ENCODE measurements around the gene TM6SF1. TPM values are rescaled to one million over a fixed set of nuclear protein-coding genes. Genes with fewer than 3 reads are reported as not detected.

Gene TM6SF1
- total and polyA plus RNA-seq, 9 donors = 0.76 to 5.9 (median 2.9) TPM

GRCh38 chr15:83108266-83109219, 1.1 kb downstream of the TM6SF1 start:
- Histone ChIP-seq H3K9me3 (no peaks in the 10 kb centered on the region), H3K36me3 (no peaks in the 10 kb centered on the region), H3K27ac (no peak overlapping the region), H3K4me1 (ENCODE audit: insufficient read depth) (peaks cover 4% of the 10 kb centered on the region), H3K27me3 (no peaks in the 10 kb centered on the region), H3K4me3 (no peak overlapping the region)
- intact Hi-C loops (cut with DNase I) = no loop called here
- no peak for TF ChIP-seq EP300 (IDR thresholded peaks at IDR 0.05)
- TF ChIP-seq, protein P1, sequence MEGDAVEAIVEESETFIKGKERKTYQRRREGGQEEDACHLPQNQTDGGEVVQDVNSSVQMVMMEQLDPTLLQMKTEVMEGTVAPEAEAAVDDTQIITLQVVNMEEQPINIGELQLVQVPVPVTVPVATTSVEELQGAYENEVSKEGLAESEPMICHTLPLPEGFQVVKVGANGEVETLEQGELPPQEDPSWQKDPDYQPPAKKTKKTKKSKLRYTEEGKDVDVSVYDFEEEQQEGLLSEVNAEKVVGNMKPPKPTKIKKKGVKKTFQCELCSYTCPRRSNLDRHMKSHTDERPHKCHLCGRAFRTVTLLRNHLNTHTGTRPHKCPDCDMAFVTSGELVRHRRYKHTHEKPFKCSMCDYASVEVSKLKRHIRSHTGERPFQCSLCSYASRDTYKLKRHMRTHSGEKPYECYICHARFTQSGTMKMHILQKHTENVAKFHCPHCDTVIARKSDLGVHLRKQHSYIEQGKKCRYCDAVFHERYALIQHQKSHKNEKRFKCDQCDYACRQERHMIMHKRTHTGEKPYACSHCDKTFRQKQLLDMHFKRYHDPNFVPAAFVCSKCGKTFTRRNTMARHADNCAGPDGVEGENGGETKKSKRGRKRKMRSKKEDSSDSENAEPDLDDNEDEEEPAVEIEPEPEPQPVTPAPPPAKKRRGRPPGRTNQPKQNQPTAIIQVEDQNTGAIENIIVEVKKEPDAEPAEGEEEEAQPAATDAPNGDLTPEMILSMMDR (IDR thresholded peaks at IDR 0.05) = no peak
- no peak for TF ChIP-seq POLR2A (IDR thresholded peaks at IDR 0.05)
- WGBS, 3 donors = 37 to 51% (median 46%) methylated on average over 21 of the region's 21 CpGs
- no peak for DNase-seq

DNA sequence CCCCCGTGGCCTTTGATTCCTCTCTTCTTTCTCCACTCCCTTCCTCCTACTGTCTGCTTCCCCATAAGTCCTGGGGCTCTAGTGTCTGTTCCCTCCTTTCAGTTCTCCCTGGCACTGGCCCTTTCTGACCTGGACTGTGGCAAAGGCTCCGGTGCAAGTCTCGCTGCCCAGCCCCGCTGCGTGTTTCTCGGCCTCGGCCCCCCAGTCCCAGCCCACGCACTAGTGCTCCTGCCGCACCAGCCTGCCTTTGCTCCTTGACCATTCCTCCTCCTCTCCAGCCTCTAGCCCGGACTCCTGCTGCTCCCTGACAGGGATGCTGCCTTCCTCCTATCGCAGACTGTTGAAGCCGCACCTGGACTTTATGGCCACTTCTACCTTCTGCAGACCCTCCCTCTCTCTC, 2.1 kb downstream of the TM6SF1 start:
- no peak for DNase-seq
- H3K4me3 ChIP-seq = no peak overlapping the region
- 81 to 88% (median 84%) methylated on average over 12 of the region's 12 CpGs for WGBS, 3 donors
- no peak for TF ChIP-seq EP300 (IDR thresholded peaks at IDR 0.05)
- H3K27me3 ChIP-seq = no peaks in the 10 kb centered on the region
- H3K36me3 ChIP-seq = no peaks in the 10 kb centered on the region
- H3K27ac ChIP-seq = no peak overlapping the region
- intact Hi-C loops (cut with DNase I) = no loop called here
- H3K9me3 ChIP-seq = no peaks in the 10 kb centered on the region
- H3K4me1 ChIP-seq (ENCODE audit: insufficient read depth) = peaks cover 4% of the 10 kb centered on the region

DNA sequence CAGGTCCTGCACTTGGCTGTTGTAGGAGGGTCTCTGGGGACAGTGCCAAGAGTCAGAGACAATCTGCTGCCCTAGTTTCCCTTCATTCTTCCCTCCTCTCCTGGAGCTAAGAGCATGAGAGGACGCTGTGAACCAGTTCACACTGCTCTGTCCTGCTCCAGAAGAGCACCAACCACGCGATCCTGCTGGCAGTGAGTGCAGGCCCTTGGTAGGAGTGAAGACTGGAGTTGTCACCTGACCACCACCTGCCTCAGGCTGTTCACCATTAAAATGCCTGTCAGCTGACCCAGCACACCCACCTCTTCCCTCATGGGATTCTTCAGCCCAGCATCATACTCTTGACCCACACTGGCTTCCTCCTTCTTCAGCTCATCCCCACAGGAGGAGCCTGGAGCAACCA, 2.9 kb downstream of the TM6SF1 start:
- Histone ChIP-seq H3K27ac (no peak overlapping the region), H3K4me3 (no peak overlapping the region), H3K9me3 (no peaks in the 10 kb centered on the region), H3K36me3 (no peaks in the 10 kb centered on the region), H3K27me3 (no peaks in the 10 kb centered on the region), H3K4me1 (ENCODE audit: insufficient read depth) (peaks cover 4% of the 10 kb centered on the region)
- intact Hi-C loops (cut with DNase I) = no loop called here
- no peak for TF ChIP-seq POLR2A (IDR thresholded peaks at IDR 0.05)
- no peak for TF ChIP-seq EP300 (IDR thresholded peaks at IDR 0.05)
- TF ChIP-seq, protein P1 (IDR thresholded peaks at IDR 0.05) = no peak
- no peak for DNase-seq
- 76 to 86% (median 83%) methylated on average over 3 of the region's 3 CpGs for WGBS, 3 donors

DNA sequence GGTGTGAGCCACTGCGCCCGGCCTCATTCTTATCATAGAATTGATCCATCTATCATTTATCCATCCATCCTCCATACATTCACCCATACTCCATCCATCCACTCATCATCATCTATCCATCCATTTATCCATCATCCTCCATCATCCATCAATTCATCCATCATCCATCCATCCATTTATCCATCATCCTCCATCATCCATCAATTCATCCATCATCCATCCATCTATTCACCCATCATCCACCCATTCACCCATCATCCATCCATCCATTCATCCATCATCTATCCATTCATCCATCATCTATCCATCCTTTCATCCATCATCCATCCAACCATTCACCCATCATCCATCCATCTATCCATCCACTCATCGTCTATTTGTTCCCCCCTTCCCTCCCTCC, 3.7 kb downstream of the TM6SF1 start:
- DNase-seq = no peak
- intact Hi-C loops (cut with DNase I) = no loop called here
- TF ChIP-seq, protein P1 (IDR thresholded peaks at IDR 0.05) = no peak
- TF ChIP-seq POLR2A (IDR thresholded peaks at IDR 0.05) = no peak
- no peak for TF ChIP-seq EP300 (IDR thresholded peaks at IDR 0.05)
- 94 to 96% (median 95%) methylated on average over 3 of the region's 3 CpGs for WGBS, 3 donors
- Histone ChIP-seq H3K27ac (no peak overlapping the region), H3K4me3 (no peak overlapping the region), H3K4me1 (ENCODE audit: insufficient read depth) (peaks cover 4% of the 10 kb centered on the region), H3K36me3 (no peaks in the 10 kb centered on the region), H3K27me3 (no peaks in the 10 kb centered on the region), H3K9me3 (no peaks in the 10 kb centered on the region)

Measured in ovary (tissue), 9 donors.